GM12878 (cell line): ENCODE results near the gene NANOGP8. TPM values are rescaled to one million over a fixed set of nuclear protein-coding genes. Genes with fewer than 3 reads are reported as not detected.

Source experiments
- ATAC-seq: fragments of 200-7000 bp; cut with Tn5 transposase; 3 replicates; pipeline ENCODE4 v1.9.1; 2020; ENCODE audit warnings: mild to moderate bottlenecking, moderate library complexity
- BruUV-seq: library from RNA; stranded (reverse); fragments of 400-500 nt; replicated peaks from 2 replicates; lab custom pipeline; 2021; lab: Mats Ljungman, UMichigan
- CTCF ChIA-PET: fragments of 300-600 bp; sonication (Branson Sonifier 250); formaldehyde crosslinking; extraction: SDS; loops from one replicate; lab custom pipeline; 2021; ENCODE audit warnings: inconsistent platforms; lab: Yijun Ruan, JAX
- POLR2A ChIA-PET: fragments of 350-600 bp; formaldehyde crosslinking; extraction: SDS; loops from one replicate; lab custom pipeline; 2021; ENCODE audit warnings: inconsistent platforms; lab: Charles Lee
- RAD21 ChIA-PET: fragments of 300-600 bp; sonication (Branson Sonifier 250); formaldehyde crosslinking; loops from one replicate; lab custom pipeline; 2023; ENCODE audit warnings: antibody characterized with exemption; ENCODE audit not compliant: unreplicated experiment; lab: Charles Lee
- SMC1A ChIA-PET: fragments of 300-600 bp; sonication (Branson Sonifier 250); formaldehyde crosslinking; loops from one replicate; lab custom pipeline; 2023; ENCODE audit not compliant: unreplicated experiment, uncharacterized antibody; lab: Charles Lee
- DNase-seq: peaks from one replicate; pipeline ENCODE4 v3.0.0-alpha.2; 2011; ENCODE audit warnings: low read depth, low spot score
- FAIRE-seq: peaks from 3 replicates; lab custom pipeline; 2011; peaks lifted over from hg19 to GRCh38; lab: Jason Lieb, UNC
- H2AFZ ChIP-seq: 2 replicates; pipeline ENCODE4 v1.6.0; 2011; ENCODE audit warnings: low read depth, low read length, control low read depth; ENCODE audit not compliant: control insufficient read depth
- H3K27ac ChIP-seq: 2 replicates; pipeline ENCODE4 v1.5.1; 2011; ENCODE audit warnings: control low read depth; ENCODE audit not compliant: control insufficient read depth, insufficient read depth
- H3K27me3 ChIP-seq, 2 experiments: replicated peaks in 1 of 2; 2 replicates each; pipeline versions ENCODE4 v1.6.0 to v1.6.1; 2011; ENCODE audit warnings: low read length in 1 of 2; ENCODE audit not compliant: control insufficient read depth in 2 of 2, insufficient read depth in 2 of 2
- H3K36me3 ChIP-seq, 2 experiments: 2 replicates each; pipeline ENCODE4 v1.5.1; 2011; ENCODE audit warnings: low read length in 1 of 2; ENCODE audit not compliant: control insufficient read depth in 2 of 2, insufficient read depth in 2 of 2
- H3K4me1 ChIP-seq: 2 replicates; pipeline ENCODE4 v1.6.1; 2011; ENCODE audit warnings: mild to moderate bottlenecking, low read length, moderate library complexity, mixed read lengths; ENCODE audit not compliant: control insufficient read depth, insufficient read depth
- H3K4me2 ChIP-seq: 2 replicates; pipeline ENCODE4 v1.6.0; 2011; ENCODE audit warnings: control low read depth; ENCODE audit not compliant: control insufficient read depth, insufficient read depth
- H3K4me3 ChIP-seq: fragments of 200-600 bp; sonication (generic); 2 replicates; pipeline ENCODE4 v1.5.1; 2016
- H3K79me2 ChIP-seq: 2 replicates; pipeline ENCODE4 v1.6.0; 2011; ENCODE audit warnings: low read length; ENCODE audit not compliant: control insufficient read depth, insufficient read depth
- H3K9ac ChIP-seq: 2 replicates; pipeline ENCODE4 v1.8.0; 2011; ENCODE audit warnings: low read length, control low read depth, mixed read lengths; ENCODE audit not compliant: control insufficient read depth, insufficient read depth
- H3K9me3 ChIP-seq: replicated peaks from 3 replicates; pipeline ENCODE4 v1.5.1; 2011; ENCODE audit warnings: mild to moderate bottlenecking, low read length; ENCODE audit not compliant: control insufficient read depth, insufficient read depth
- H4K20me1 ChIP-seq: 2 replicates; pipeline ENCODE4 v1.6.0; 2011; ENCODE audit not compliant: control insufficient read depth, insufficient read depth
- CHD4 ChIP-seq: fragments of 200-600 bp; sonication (generic); IDR thresholded peaks from 2 replicates; pipeline ENCODE4 v1.6.1; 2016; ENCODE audit warnings: mild to moderate bottlenecking
- EGR1 ChIP-seq, 2 experiments: IDR thresholded peaks; 1 replicate in 1 of 2; 2 replicates in 1 of 2; pipeline ENCODE4 v1.6.1; 2011 to 2012; ENCODE audit warnings: low read depth in 2 of 2, low read length in 2 of 2, borderline replicate concordance in 1 of 2, mild to moderate bottlenecking in 1 of 2, moderate library complexity in 1 of 2
- HDGF ChIP-seq: fragments of 450-650 bp; IDR thresholded peaks from 2 replicates; pipeline ENCODE4 v1.6.1; 2016; ENCODE audit warnings: antibody characterized with exemption
- IKZF1 ChIP-seq: fragments of 450-650 bp; conservative IDR thresholded peaks from 2 replicates; pipeline ENCODE4 v1.6.1; 2017; ENCODE audit warnings: antibody characterized with exemption, mild to moderate bottlenecking
- KLF5 ChIP-seq: fragments of 450-650 bp; IDR thresholded peaks from 2 replicates; pipeline ENCODE4 v1.6.1; 2014; ENCODE audit warnings: mild to moderate bottlenecking; ENCODE audit not compliant: partially characterized antibody
- MYC ChIP-seq: IDR thresholded peaks from 2 replicates; pipeline ENCODE4 v1.6.1; 2011; ENCODE audit warnings: mild to moderate bottlenecking, low read length, moderate library complexity, inconsistent platforms; ENCODE audit not compliant: insufficient read depth, insufficient replicate concordance, insufficient read length, severe bottlenecking
- SIN3A ChIP-seq: IDR thresholded peaks from 2 replicates; pipeline ENCODE4 v1.6.1; 2012; ENCODE audit warnings: low read depth, low read length, improper control_type of control experiment
- TAF1 ChIP-seq: IDR thresholded peaks from 2 replicates; pipeline ENCODE4 v1.6.1; 2011; ENCODE audit warnings: mild to moderate bottlenecking, low read depth, low read length, borderline replicate concordance
- TBL1XR1 ChIP-seq: IDR thresholded peaks from 2 replicates; pipeline ENCODE4 v1.6.1; 2012; ENCODE audit warnings: low read depth, low read length, improper control_type of control experiment
- YBX1 ChIP-seq: fragments of 450-650 bp; IDR thresholded peaks from 2 replicates; pipeline ENCODE4 v1.6.1; 2016; ENCODE audit warnings: antibody characterized with exemption
- ZZZ3 ChIP-seq: IDR thresholded peaks from 2 replicates; pipeline ENCODE4 v1.6.1; 2011; ENCODE audit warnings: low read depth; ENCODE audit not compliant: control insufficient read depth, insufficient read length
- WGBS: methylation state at CpG from one replicate; pipeline ENCODE4 v1.1.6; 2016; ENCODE audit warnings: low lambda C conversion rate; ENCODE audit not compliant: insufficient replicate concordance, insufficient coverage; ENCODE audit errors: missing lambda C conversion rate; 5-methylcytosine and 5-hydroxymethylcytosine counted together
- in situ Hi-C: fragments of 300-500 bp; cut with MboI; formaldehyde crosslinking; loops from 9 replicates; pipeline ENCODE4 v1.14.3; 2018; ENCODE audit warnings: mixed read lengths
- intact Hi-C: fragments of 100-400 bp; cut with micrococcal nuclease; formaldehyde crosslinking; loops from one replicate; pipeline ENCODE4 v1.14.2; 2022; ENCODE audit not compliant: unreplicated experiment
- polyA plus RNA-seq, 11 experiments: library from polyadenylated mRNA; depleted of rRNA in 4 of 11; unstranded in 6 of 11; stranded (reverse) in 5 of 11; fragments of >200 nt; fragmentation: Nextera tagmentation in 4 of 11; fragmentation: Illumina TruSeq in 1 of 11; extraction: Ambion mirVana in 4 of 11; extraction: Trizol in 1 of 11; gene quantifications; 1 replicate in 1 of 11; 2 replicates in 10 of 11; pipeline versions ENCODE4 v1.2.1 to v1.2.3, GENCODE V29; 2011 to 2016; ENCODE audit warnings: inconsistent platforms in 2 of 11, missing spikeins in 2 of 11, low read depth in 1 of 11
- total RNA-seq, 4 experiments: library from RNA; depleted of rRNA in 3 of 4; stranded (reverse); fragments of >200 nt in 3 of 4; fragmentation: Illumina TruSeq in 1 of 4; extraction: Trizol in 1 of 4; gene quantifications; 2 replicates each; pipeline versions ENCODE4 v1.2.1 to v1.2.3, GENCODE V29; 2013 to 2021
- TF ChIP-seq, protein P1 (sequence below): fragments of 450-650 bp; conservative IDR thresholded peaks from 2 replicates; pipeline ENCODE4 v1.6.1; 2017; ENCODE audit warnings: mild to moderate bottlenecking, moderate library complexity
- TF ChIP-seq, protein P2 (sequence below): fragments of 450-650 bp; IDR thresholded peaks from 2 replicates; pipeline ENCODE4 v1.6.1; 2017; ENCODE audit warnings: mild to moderate bottlenecking, moderate library complexity

The NANOGP8 gene
- total and polyA plus RNA-seq, 10 of the 15 experiments (the other 5 are each of a cell fraction or from before 2014, with no cell fraction given) = not detected

DNA sequence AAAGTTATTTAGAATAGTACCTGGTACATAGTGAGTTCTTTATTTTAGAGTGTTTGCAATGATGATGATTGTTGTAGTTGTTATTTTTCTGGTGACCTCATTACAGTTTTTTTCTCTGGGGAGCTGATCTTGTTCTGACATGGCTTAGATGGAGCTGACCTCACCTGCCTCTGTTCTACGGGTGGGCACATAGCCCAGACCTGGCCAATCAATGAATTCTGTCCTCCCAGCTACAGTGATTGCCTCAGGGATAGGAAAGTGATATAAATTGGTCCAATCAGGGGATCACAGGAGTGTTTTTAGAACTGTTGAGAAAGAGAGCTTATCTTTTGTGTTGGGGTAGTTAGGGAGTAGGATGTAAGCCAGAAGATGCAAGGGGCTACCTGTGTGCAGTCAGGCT is 3.2 kb upstream of the NANOGP8 start:
- Histone ChIP-seq H4K20me1 (no peaks in the 10 kb centered on the region), H3K27me3 (no peaks in the 10 kb centered on the region), H3K27ac (no peak overlapping the region), H3K36me3 (no peaks in the 10 kb centered on the region), H3K9me3 (no peaks in the 10 kb centered on the region), H3K4me3 (no peak overlapping the region), H3K4me1 (no peaks in the 10 kb centered on the region), H2AFZ (no peak overlapping the region), H3K79me2 (no peaks in the 10 kb centered on the region), H3K9ac (no peak overlapping the region), H3K4me2 (no peak overlapping the region)
- BruUV-seq = no TSS peak
- CTCF ChIA-PET = interaction anchor here (0.6 to 1.2 kb wide), 2 partner anchors 9 to 149 kb away, joined by 3 to 5 read pairs; no protein-coding TSS in a partner anchor
- FAIRE-seq (no peak), DNase-seq (no peak), ATAC-seq (no peak)
- intact Hi-C loops = loop anchor here (10.0 kb wide), 1 partner anchor 96 kb away; no protein-coding TSS in a partner anchor
- POLR2A ChIA-PET = no interaction called here
- RAD21 ChIA-PET = no interaction called here
- TF ChIP-seq TAF1 (no peak), EGR1 (IDR thresholded peaks at IDR 0.05; ENCODE audit: borderline replicate concordance in 1 of 2, low read depth in 2 of 2, low read length in 2 of 2) (no peak)
- SMC1A ChIA-PET = no interaction called here
- WGBS = 0% methylated on average over 1 of the region's 1 CpG
- in situ Hi-C loops = no loop called here

DNA sequence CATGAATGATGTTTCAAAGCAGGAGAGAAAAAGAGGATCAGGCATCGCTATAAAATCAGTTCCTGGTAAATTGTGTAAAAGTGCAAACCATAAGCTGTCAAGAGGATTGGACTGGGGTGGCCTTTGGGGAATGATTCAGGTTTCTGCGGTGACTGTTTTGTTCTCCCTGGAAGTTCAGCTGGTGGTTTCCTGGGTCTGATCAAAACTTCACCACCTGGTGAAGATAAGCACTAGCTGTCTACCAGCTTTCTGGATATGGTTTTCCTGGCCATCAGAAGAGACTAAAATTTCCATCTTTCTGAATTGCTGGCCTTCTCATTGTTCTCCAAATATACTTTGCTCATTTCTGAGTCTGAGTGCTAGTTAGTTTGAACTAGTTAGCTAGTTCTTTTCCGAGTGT is 2.7 kb upstream of the NANOGP8 start:
- CTCF ChIA-PET = interaction anchor here (0.6 to 1.2 kb wide), 2 partner anchors 9 to 150 kb away, joined by 3 to 5 read pairs; no protein-coding TSS in a partner anchor
- no peak overlapping the region for H3K4me3 ChIP-seq
- FAIRE-seq (no peak), ATAC-seq (no peak), DNase-seq (no peak)
- RAD21 ChIA-PET = no interaction called here
- no peak overlapping the region for H3K27ac ChIP-seq
- SMC1A ChIA-PET = no interaction called here
- H3K79me2 ChIP-seq = no peaks in the 10 kb centered on the region
- no peaks in the 10 kb centered on the region for H3K27me3 ChIP-seq
- BruUV-seq = no TSS peak
- POLR2A ChIA-PET = no interaction called here
- H4K20me1 ChIP-seq = no peaks in the 10 kb centered on the region
- in situ Hi-C loops (no loop called here), intact Hi-C loops (loop anchor here (10.0 kb wide), 1 partner anchor 97 kb away; no protein-coding TSS in a partner anchor)
- no peaks in the 10 kb centered on the region for H3K36me3 ChIP-seq
- H3K9me3 ChIP-seq = no peaks in the 10 kb centered on the region; the same call in 2 of the 3 replicates
- no peak overlapping the region for H3K4me2 ChIP-seq
- H3K9ac ChIP-seq = no peak overlapping the region
- H3K4me1 ChIP-seq = no peaks in the 10 kb centered on the region
- WGBS = 70% methylated on average over 3 of the region's 3 CpGs
- no peak overlapping the region for H2AFZ ChIP-seq
- TF ChIP-seq IKZF1 (no peak), SIN3A (no peak), CHD4 (no peak), HDGF (no peak), ZZZ3 (no peak), TBL1XR1 (no peak), MYC (no peak), YBX1 (no peak), KLF5 (no peak)
- TF ChIP-seq, protein P1, sequence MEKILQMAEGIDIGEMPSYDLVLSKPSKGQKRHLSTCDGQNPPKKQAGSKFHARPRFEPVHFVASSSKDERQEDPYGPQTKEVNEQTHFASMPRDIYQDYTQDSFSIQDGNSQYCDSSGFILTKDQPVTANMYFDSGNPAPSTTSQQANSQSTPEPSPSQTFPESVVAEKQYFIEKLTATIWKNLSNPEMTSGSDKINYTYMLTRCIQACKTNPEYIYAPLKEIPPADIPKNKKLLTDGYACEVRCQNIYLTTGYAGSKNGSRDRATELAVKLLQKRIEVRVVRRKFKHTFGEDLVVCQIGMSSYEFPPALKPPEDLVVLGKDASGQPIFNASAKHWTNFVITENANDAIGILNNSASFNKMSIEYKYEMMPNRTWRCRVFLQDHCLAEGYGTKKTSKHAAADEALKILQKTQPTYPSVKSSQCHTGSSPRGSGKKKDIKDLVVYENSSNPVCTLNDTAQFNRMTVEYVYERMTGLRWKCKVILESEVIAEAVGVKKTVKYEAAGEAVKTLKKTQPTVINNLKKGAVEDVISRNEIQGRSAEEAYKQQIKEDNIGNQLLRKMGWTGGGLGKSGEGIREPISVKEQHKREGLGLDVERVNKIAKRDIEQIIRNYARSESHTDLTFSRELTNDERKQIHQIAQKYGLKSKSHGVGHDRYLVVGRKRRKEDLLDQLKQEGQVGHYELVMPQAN = no peak
- TF ChIP-seq, protein P2, sequence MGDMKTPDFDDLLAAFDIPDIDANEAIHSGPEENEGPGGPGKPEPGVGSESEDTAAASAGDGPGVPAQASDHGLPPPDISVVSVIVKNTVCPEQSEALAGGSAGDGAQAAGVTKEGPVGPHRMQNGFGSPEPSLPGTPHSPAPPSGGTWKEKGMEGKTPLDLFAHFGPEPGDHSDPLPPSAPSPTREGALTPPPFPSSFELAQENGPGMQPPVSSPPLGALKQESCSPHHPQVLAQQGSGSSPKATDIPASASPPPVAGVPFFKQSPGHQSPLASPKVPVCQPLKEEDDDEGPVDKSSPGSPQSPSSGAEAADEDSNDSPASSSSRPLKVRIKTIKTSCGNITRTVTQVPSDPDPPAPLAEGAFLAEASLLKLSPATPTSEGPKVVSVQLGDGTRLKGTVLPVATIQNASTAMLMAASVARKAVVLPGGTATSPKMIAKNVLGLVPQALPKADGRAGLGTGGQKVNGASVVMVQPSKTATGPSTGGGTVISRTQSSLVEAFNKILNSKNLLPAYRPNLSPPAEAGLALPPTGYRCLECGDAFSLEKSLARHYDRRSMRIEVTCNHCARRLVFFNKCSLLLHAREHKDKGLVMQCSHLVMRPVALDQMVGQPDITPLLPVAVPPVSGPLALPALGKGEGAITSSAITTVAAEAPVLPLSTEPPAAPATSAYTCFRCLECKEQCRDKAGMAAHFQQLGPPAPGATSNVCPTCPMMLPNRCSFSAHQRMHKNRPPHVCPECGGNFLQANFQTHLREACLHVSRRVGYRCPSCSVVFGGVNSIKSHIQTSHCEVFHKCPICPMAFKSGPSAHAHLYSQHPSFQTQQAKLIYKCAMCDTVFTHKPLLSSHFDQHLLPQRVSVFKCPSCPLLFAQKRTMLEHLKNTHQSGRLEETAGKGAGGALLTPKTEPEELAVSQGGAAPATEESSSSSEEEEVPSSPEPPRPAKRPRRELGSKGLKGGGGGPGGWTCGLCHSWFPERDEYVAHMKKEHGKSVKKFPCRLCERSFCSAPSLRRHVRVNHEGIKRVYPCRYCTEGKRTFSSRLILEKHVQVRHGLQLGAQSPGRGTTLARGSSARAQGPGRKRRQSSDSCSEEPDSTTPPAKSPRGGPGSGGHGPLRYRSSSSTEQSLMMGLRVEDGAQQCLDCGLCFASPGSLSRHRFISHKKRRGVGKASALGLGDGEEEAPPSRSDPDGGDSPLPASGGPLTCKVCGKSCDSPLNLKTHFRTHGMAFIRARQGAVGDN = no peak
